IPS-15b (cell line): ENCODE data around the gene SAA2.
"Not testable (repeated sequence)": the region's sequence is repeated elsewhere in the genome, so short reads cannot be mapped to it uniquely, and the experiment has no call there.

Experiments
- H3K27me3 ChIP-seq: one replicate; pipeline ENCODE4 v1.6.1; 2013; ENCODE audit warnings: low read length; ENCODE audit not compliant: control insufficient read depth, insufficient read depth
- H3K36me3 ChIP-seq: one replicate; pipeline ENCODE4 v1.6.1; 2013; ENCODE audit warnings: low read length; ENCODE audit not compliant: control insufficient read depth, insufficient read depth
- H3K4me1 ChIP-seq: one replicate; pipeline ENCODE4 v1.6.1; 2013; ENCODE audit warnings: mild to moderate bottlenecking, low read length; ENCODE audit not compliant: control insufficient read depth, insufficient read depth
- H3K4me3 ChIP-seq: one replicate; pipeline ENCODE4 v1.5.1; 2013; ENCODE audit warnings: low read depth, low read length
- H3K9ac ChIP-seq: one replicate; pipeline ENCODE4 v1.6.1; 2013; ENCODE audit warnings: low read depth, mild to moderate bottlenecking, low read length
- H3K9me3 ChIP-seq: one replicate; pipeline ENCODE4 v1.6.1; 2013; ENCODE audit warnings: mild to moderate bottlenecking, low read length; ENCODE audit not compliant: control insufficient read depth, insufficient read depth

Gene SAA2

GRCh38 chr11:18265949-18266348, 17.5 kb upstream of the SAA2 start, which contains the start of gene SAA1:
Gene SAA1, plus strand, starts transcription at chr11:18266264. Its CDS starts 624 bp downstream, at chr11:18266888.
- Histone ChIP-seq H3K9me3 (no peaks in the 10 kb centered on the region), H3K4me3 (no peak within 1 kb of the TSS), H3K4me1 (no peaks in the 10 kb centered on the region), H3K9ac (no peak within 1 kb of the TSS), H3K27me3 (peaks cover 3% of the 10 kb centered on the region), H3K36me3 (no peaks in the 10 kb centered on the region)

GRCh38 chr11:18264677-18265555, 16.4 kb upstream of the SAA2 start:
- H3K4me1 ChIP-seq, result no peaks in the 10 kb centered on the region
- H3K9me3 ChIP-seq, result no peaks in the 10 kb centered on the region
- no peak overlapping the region for H3K9ac ChIP-seq
- no peak overlapping the region for H3K4me3 ChIP-seq
- no peaks in the 10 kb centered on the region for H3K36me3 ChIP-seq
- H3K27me3 ChIP-seq, result peaks cover 3% of the 10 kb centered on the region

GRCh38 chr11:18264035-18264434, 15.6 kb upstream of the SAA2 start:
- H3K4me3 ChIP-seq, result no peak overlapping the region
- H3K27me3 ChIP-seq, result peaks cover 3% of the 10 kb centered on the region
- H3K4me1 ChIP-seq, result no peaks in the 10 kb centered on the region

GRCh38 chr11:18262681-18263350, 14.3 kb upstream of the SAA2 start:
- H3K9me3 ChIP-seq, H3K27me3 ChIP-seq, H3K4me3 ChIP-seq, H3K9ac ChIP-seq, H3K4me1 ChIP-seq, H3K36me3 ChIP-seq: not testable (repeated sequence)

More at GRCh38 chr11:18264035-18264434, 15.6 kb upstream of the SAA2 start:
- Histone ChIP-seq H3K9ac (no peak overlapping the region), H3K36me3 (no peaks in the 10 kb centered on the region), H3K9me3 (no peaks in the 10 kb centered on the region)

- no peaks in the 10 kb centered on the region for H3K4me1 ChIP-seq
Observed at GRCh38 chr11:18261721-18262120, 13.3 kb upstream of the SAA2 start.

GRCh38 chr11:18259259-18259658, 10.8 kb upstream of the SAA2 start:
- Histone ChIP-seq H3K9me3 (no peaks in the 10 kb centered on the region), H3K27me3 (peaks cover 3% of the 10 kb centered on the region), H3K4me1 (no peaks in the 10 kb centered on the region), H3K9ac (no peak overlapping the region), H3K36me3 (no peaks in the 10 kb centered on the region), H3K4me3 (no peak overlapping the region)

More at GRCh38 chr11:18261721-18262120, 13.3 kb upstream of the SAA2 start:
- Histone ChIP-seq H3K9ac (no peak overlapping the region), H3K36me3 (no peaks in the 10 kb centered on the region), H3K27me3 (peaks cover 3% of the 10 kb centered on the region), H3K9me3 (no peaks in the 10 kb centered on the region), H3K4me3 (no peak overlapping the region)

- Histone ChIP-seq H3K9ac (no peak overlapping the region), H3K4me1 (no peaks in the 10 kb centered on the region), H3K27me3 (no peaks in the 10 kb centered on the region), H3K9me3 (no peaks in the 10 kb centered on the region), H3K4me3 (no peak overlapping the region), H3K36me3 (no peaks in the 10 kb centered on the region)
Observed at GRCh38 chr11:18254781-18255361, 6.4 kb upstream of the SAA2 start.

GRCh38 chr11:18253778-18254338, 5.4 kb upstream of the SAA2 start:
- no peaks in the 10 kb centered on the region for H3K9me3 ChIP-seq
- H3K4me3 ChIP-seq, result no peak overlapping the region
- H3K36me3 ChIP-seq, result no peaks in the 10 kb centered on the region
- no peak overlapping the region for H3K9ac ChIP-seq
- H3K4me1 ChIP-seq, result no peaks in the 10 kb centered on the region
- no peaks in the 10 kb centered on the region for H3K27me3 ChIP-seq

- Histone ChIP-seq H3K9me3 (no peaks in the 10 kb centered on the region), H3K9ac (no peak overlapping the region), H3K36me3 (no peaks in the 10 kb centered on the region), H3K27me3 (no peaks in the 10 kb centered on the region), H3K4me3 (no peak overlapping the region), H3K4me1 (no peaks in the 10 kb centered on the region)
Observed at GRCh38 chr11:18253233-18253632, 4.8 kb upstream of the SAA2 start.

- not testable (repeated sequence) for H3K4me1 ChIP-seq, H3K36me3 ChIP-seq, H3K4me3 ChIP-seq, H3K9ac ChIP-seq, H3K9me3 ChIP-seq, H3K27me3 ChIP-seq
Observed at GRCh38 chr11:18247191-18247581, 1.3 kb downstream of the SAA2 start.

GRCh38 chr11:18246379-18247190, 1.9 kb downstream of the SAA2 start:
- H3K9ac ChIP-seq, H3K4me1 ChIP-seq, H3K9me3 ChIP-seq, H3K4me3 ChIP-seq, H3K27me3 ChIP-seq, H3K36me3 ChIP-seq: not testable (repeated sequence)
